Thoracic aorta (tissue), 2 donors: ENCODE measurements around the gene COLEC12. TPM values are rescaled to one million over a fixed set of nuclear protein-coding genes. Genes with fewer than 3 reads are reported as not detected.

Experiments
- ATAC-seq: fragments of 150-250 bp; one replicate; pipeline ENCODE4 v1.8.0; 2017; ENCODE audit warnings: low read depth; ENCODE audit not compliant: insufficient number of reproducible peaks, low FRiP score
- DNase-seq: peaks from one replicate; pipeline ENCODE4 v3.0.0-alpha.2; 2020; ENCODE audit warnings: low spot score
- H3K27ac ChIP-seq, 2 donors: fragments of 200-600 bp; sonication (generic); 1 replicate in 1 of 2; 2 replicates in 1 of 2; pipeline ENCODE4 v1.5.1; 2016; ENCODE audit warnings: mild to moderate bottlenecking in 2 of 2, moderate library complexity in 2 of 2
- H3K27me3 ChIP-seq: fragments of 200-600 bp; sonication (generic); replicated peaks from 2 replicates; pipeline ENCODE4 v1.6.0; 2016; ENCODE audit warnings: mild to moderate bottlenecking; ENCODE audit not compliant: insufficient read depth
- H3K36me3 ChIP-seq: fragments of 200-600 bp; sonication (generic); one replicate; pipeline ENCODE4 v1.5.1; 2016
- H3K4me1 ChIP-seq, 2 donors: fragments of 200-600 bp; sonication (generic); 1 replicate in 1 of 2; 2 replicates in 1 of 2; pipeline versions ENCODE4 v1.5.1 to v1.6.0; 2016; ENCODE audit warnings: low read depth in 2 of 2, mild to moderate bottlenecking in 1 of 2; ENCODE audit not compliant: control insufficient read depth in 1 of 2
- H3K4me3 ChIP-seq: fragments of 200-600 bp; sonication (generic); 2 replicates; pipeline ENCODE4 v1.5.1; 2016; ENCODE audit warnings: mild to moderate bottlenecking
- H3K9me3 ChIP-seq: fragments of 200-600 bp; sonication (generic); 2 replicates; pipeline ENCODE4 v1.5.1; 2016
- CTCF ChIP-seq: fragments of 200-600 bp; sonication (generic); IDR thresholded peaks from one replicate; pipeline ENCODE4 v1.5.1; 2019; ENCODE audit warnings: antibody characterized with exemption
- total RNA-seq, 2 donors: library from RNA; depleted of rRNA; stranded (reverse); fragments of >200 nt; gene quantifications; one replicate each; pipeline versions ENCODE4 v1.1.0 to v1.2.3, GENCODE V29; 2016

COLEC12 gene
- total RNA-seq, 2 donors from 2014 or later, result 19.3 to 21.3 TPM

GRCh38 chr18:416930-417329 lies 83.6 kb downstream of the COLEC12 start:
- H3K4me1 ChIP-seq, result peaks cover 0 to 4% of the 10 kb centered on the region in 2 donors

GRCh38 chr18:415617-416612 lies 84.6 kb downstream of the COLEC12 start:
- Histone ChIP-seq H3K4me1 (no peaks in the 10 kb centered on the region), H3K27ac (no peak overlapping the region), H3K27me3 (no peaks in the 10 kb centered on the region), H3K9me3 (no peaks in the 10 kb centered on the region), H3K36me3 (no peaks in the 10 kb centered on the region), H3K4me3 (no peak overlapping the region)
- no peak for DNase-seq
- no peak for TF ChIP-seq CTCF
- ATAC-seq, result no peak

More at GRCh38 chr18:416930-417329, 83.6 kb downstream of the COLEC12 start:
- Histone ChIP-seq H3K27me3 (no peaks in the 10 kb centered on the region), H3K4me3 (no peak overlapping the region), H3K27ac (no peak overlapping the region), H3K36me3 (no peaks in the 10 kb centered on the region), H3K9me3 (no peaks in the 10 kb centered on the region)
- DNase-seq, result no peak
- TF ChIP-seq CTCF, result no peak
- no peak for ATAC-seq

GRCh38 chr18:415047-415446 lies 85.5 kb downstream of the COLEC12 start:
- H3K27ac ChIP-seq, result no peak overlapping the region
- no peaks in the 10 kb centered on the region for H3K36me3 ChIP-seq
- H3K27me3 ChIP-seq, result no peaks in the 10 kb centered on the region
- H3K4me1 ChIP-seq, result no peaks in the 10 kb centered on the region
- no peak for TF ChIP-seq CTCF
- DNase-seq (no peak), ATAC-seq (no peak)
- no peak overlapping the region for H3K4me3 ChIP-seq
- H3K9me3 ChIP-seq, result no peaks in the 10 kb centered on the region

- no peaks in the 10 kb centered on the region for H3K9me3 ChIP-seq
- H3K27me3 ChIP-seq, result no peaks in the 10 kb centered on the region
- no peak overlapping the region for H3K27ac ChIP-seq
- H3K36me3 ChIP-seq, result no peaks in the 10 kb centered on the region
- DNase-seq (no peak), ATAC-seq (no peak)
- no peak for TF ChIP-seq CTCF
- H3K4me3 ChIP-seq, result no peak overlapping the region
- H3K4me1 ChIP-seq, result no peaks in the 10 kb centered on the region
Observed at GRCh38 chr18:413233-413632, 87.3 kb downstream of the COLEC12 start.

- H3K4me3 ChIP-seq, result no peak overlapping the region
- H3K9me3 ChIP-seq, result no peaks in the 10 kb centered on the region
- H3K36me3 ChIP-seq, result no peaks in the 10 kb centered on the region
- DNase-seq (no peak), ATAC-seq (no peak)
- no peaks in the 10 kb centered on the region for H3K27me3 ChIP-seq
- TF ChIP-seq CTCF, result no peak
- no peak overlapping the region for H3K27ac ChIP-seq
- H3K4me1 ChIP-seq, result peaks cover 0 to 5% of the 10 kb centered on the region in 2 donors
Observed at GRCh38 chr18:410047-410455, 90.5 kb downstream of the COLEC12 start.
